SK-N-SH (cell line): ENCODE measurements around the gene DCTN3. TPM values are rescaled to one million over a fixed set of nuclear protein-coding genes. Genes with fewer than 3 reads are reported as not detected.

ENCODE experiments used
- CTCF ChIA-PET: fragments of 300-600, 350-600 bp; formaldehyde crosslinking; extraction: SDS; loops from one replicate; lab custom pipeline; 2021; lab: Yijun Ruan, JAX
- POLR2A ChIA-PET: fragments of 350-600 bp; sonication (Branson Sonifier 250); formaldehyde crosslinking; extraction: SDS; loops from one replicate; lab custom pipeline; 2020; ENCODE audit warnings: antibody characterized with exemption, inconsistent platforms; lab: Yijun Ruan, JAX
- DNase-seq: peaks from one replicate; pipeline ENCODE4 v3.0.0; 2012
- H2AFZ ChIP-seq: fragments of 200-600 bp; sonication (generic); 2 replicates; pipeline ENCODE4 v1.8.1; 2016; ENCODE audit warnings: antibody characterized with exemption, mild to moderate bottlenecking, low read depth
- H3F3A ChIP-seq: fragments of 200-600 bp; sonication (generic); replicated peaks from 2 replicates; pipeline ENCODE3; 2016; ENCODE audit warnings: antibody characterized with exemption, mild to moderate bottlenecking; ENCODE audit not compliant: insufficient read depth
- H3K27ac ChIP-seq, 2 experiments: fragments of 200-500 bp in 1 of 2; fragments of 200-600 bp in 1 of 2; sonication (Bioruptor generic) in 1 of 2; sonication (generic), shearing (Covaris generic) in 1 of 2; 2 replicates each; pipeline versions ENCODE4 v1.5.1 to v1.6.1; 2014 to 2016; ENCODE audit warnings: low read depth in 2 of 2, inconsistent platforms in 1 of 2, low read length in 1 of 2, mild to moderate bottlenecking in 1 of 2, mixed read lengths in 1 of 2
- H3K27me3 ChIP-seq: fragments of 200-600 bp; sonication (generic), shearing (Covaris generic); 2 replicates; pipeline ENCODE4 v1.6.1; 2016; ENCODE audit warnings: mixed run types; ENCODE audit not compliant: insufficient read depth
- H3K36me3 ChIP-seq, 2 experiments: fragments of 200-500 bp in 1 of 2; fragments of 200-600 bp in 1 of 2; sonication (Bioruptor generic) in 1 of 2; sonication (generic) in 1 of 2; replicated peaks in 1 of 2; 2 replicates each; pipeline versions ENCODE3 to v1.5.1; 2014 to 2016; ENCODE audit warnings: low read length in 1 of 2, mild to moderate bottlenecking in 1 of 2; ENCODE audit not compliant: insufficient read depth in 2 of 2, control insufficient read depth in 1 of 2
- H3K4me1 ChIP-seq, 2 experiments: fragments of 200-500 bp in 1 of 2; fragments of 200-600 bp in 1 of 2; sonication (Bioruptor generic) in 1 of 2; sonication (generic), shearing (Covaris generic) in 1 of 2; 2 replicates each; pipeline versions ENCODE4 v1.5.1 to v1.6.1; 2014 to 2016; ENCODE audit warnings: low read depth in 1 of 2, low read length in 1 of 2, mixed run types in 1 of 2; ENCODE audit not compliant: insufficient read depth in 2 of 2, control insufficient read depth in 1 of 2
- H3K4me2 ChIP-seq: fragments of 200-600 bp; sonication (generic), shearing (Covaris generic); 2 replicates; pipeline ENCODE4 v1.6.1; 2017; ENCODE audit warnings: mixed run types
- H3K4me3 ChIP-seq, 2 experiments: fragments of 200-500 bp in 1 of 2; fragments of 200-600 bp in 1 of 2; sonication (Bioruptor generic) in 1 of 2; sonication (generic), shearing (Covaris generic) in 1 of 2; 2 replicates each; pipeline versions ENCODE4 v1.5.1 to v1.8.1; 2014 to 2016; ENCODE audit warnings: low read depth in 2 of 2, inconsistent platforms in 1 of 2, low read length in 1 of 2, mild to moderate bottlenecking in 1 of 2, mixed read lengths in 1 of 2, moderate library complexity in 1 of 2
- H3K79me2 ChIP-seq: fragments of 200-600 bp; sonication (generic); 2 replicates; pipeline ENCODE4 v1.8.1; 2017; ENCODE audit warnings: mild to moderate bottlenecking; ENCODE audit not compliant: insufficient read depth
- H3K9ac ChIP-seq: fragments of 200-600 bp; sonication (generic); 2 replicates; pipeline ENCODE4 v1.6.1; 2017; ENCODE audit warnings: mixed run types
- H3K9me2 ChIP-seq: fragments of 200-600 bp; sonication (generic); 2 replicates; pipeline ENCODE4 v1.6.1; 2017; ENCODE audit warnings: mixed run types
- H3K9me3 ChIP-seq: fragments of 200-600 bp; sonication (generic); 2 replicates; pipeline ENCODE4 v1.6.1; 2017; ENCODE audit warnings: mixed run types, mild to moderate bottlenecking, moderate library complexity
- H4K20me1 ChIP-seq: fragments of 200-600 bp; sonication (generic); 2 replicates; pipeline ENCODE4 v1.6.1; 2017; ENCODE audit warnings: mild to moderate bottlenecking, mixed run types; ENCODE audit not compliant: insufficient read depth
- FOSL2 ChIP-seq: IDR thresholded peaks from 2 replicates; pipeline ENCODE4 v1.4.0; 2012; ENCODE audit warnings: low read depth, mild to moderate bottlenecking, moderate library complexity, borderline replicate concordance
- FOXJ3 ChIP-seq: sonication (generic); formaldehyde crosslinking; IDR thresholded peaks from 2 replicates; pipeline ENCODE4 v1.5.1; 2020; ENCODE audit warnings: mild to moderate bottlenecking, missing genetic modification reagents
- GATA2 ChIP-seq: sonication (generic); formaldehyde crosslinking; IDR thresholded peaks from 2 replicates; pipeline ENCODE4 v1.5.0; 2020; ENCODE audit warnings: mild to moderate bottlenecking, missing genetic modification reagents
- MEF2A ChIP-seq: IDR thresholded peaks from 2 replicates; pipeline ENCODE4 v1.4.0; 2012; ENCODE audit warnings: low read depth, borderline replicate concordance
- MXI1 ChIP-seq: IDR thresholded peaks from 2 replicates; pipeline ENCODE4 v1.6.1; 2012; ENCODE audit warnings: mild to moderate bottlenecking, low read depth, low read length, improper control_type of control experiment
- SIN3A ChIP-seq: IDR thresholded peaks from 2 replicates; pipeline ENCODE4 v1.6.1; 2012; ENCODE audit warnings: low read depth, mild to moderate bottlenecking, low read length, moderate library complexity, borderline replicate concordance
- SMC3 ChIP-seq: IDR thresholded peaks from 2 replicates; pipeline ENCODE4 v1.6.1; 2012; ENCODE audit warnings: low read depth, low read length, improper control_type of control experiment
- WGBS: methylation state at CpG from one replicate; pipeline ENCODE4 v1.1.6; 2017; ENCODE audit warnings: low lambda C conversion rate; 5-methylcytosine and 5-hydroxymethylcytosine counted together
- polyA plus RNA-seq, 3 experiments: library from polyadenylated mRNA; depleted of rRNA; stranded (reverse); fragments of >200 nt; gene quantifications; 2 replicates each; pipeline ENCODE4 v1.2.3, GENCODE V29; 2012
- TF ChIP-seq, protein P1 (sequence below): IDR thresholded peaks from 2 replicates; pipeline ENCODE4; 2012
- TF ChIP-seq, protein P2 (sequence below): fragments of 150-350 bp; IDR thresholded peaks from 2 replicates; pipeline ENCODE4 v1.6.1; 2016; ENCODE audit warnings: mild to moderate bottlenecking, low read depth, low read length
- TF ChIP-seq, protein P3 (sequence below): IDR thresholded peaks from 2 replicates; pipeline ENCODE4 v1.4.0; 2012; ENCODE audit warnings: low read depth, borderline replicate concordance
- TF ChIP-seq, protein P4 (sequence below): IDR thresholded peaks from 2 replicates; pipeline ENCODE4 v1.6.1; 2012; ENCODE audit warnings: mild to moderate bottlenecking, low read depth, low read length, moderate library complexity

The DCTN3 gene
- polyA plus RNA-seq, 1 of the 3 experiments (the other 2 are of a cell fraction), result 300 TPM

DNA sequence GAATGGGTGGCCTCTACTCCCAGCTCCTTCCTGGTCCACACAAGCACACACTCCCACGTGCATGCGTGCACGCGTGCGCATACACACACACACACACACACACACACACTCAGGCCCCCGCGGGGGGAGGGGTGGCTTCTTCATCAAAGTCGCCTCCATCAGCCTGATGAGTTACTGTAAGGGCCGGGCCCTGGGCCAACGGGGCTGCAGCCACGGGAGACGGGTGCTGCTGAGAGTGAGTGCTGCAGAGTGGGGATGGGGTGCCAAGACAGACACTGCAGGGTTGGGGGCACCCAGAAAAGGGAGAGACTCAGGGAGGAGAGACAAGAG is 48.8 kb downstream of the DCTN3 start:
- POLR2A ChIA-PET, result interaction anchor here (0.7 to 2.0 kb wide), 4 partner anchors 14 to 500 kb away, joined by 3 to 6 read pairs (median 3); partner anchors contain the start of gene CNTFR
- WGBS, result 42% methylated on average over 7 of the region's 12 CpGs
- H3K9me3 ChIP-seq, result no peaks in the 10 kb centered on the region
- H3K79me2 ChIP-seq, result no peaks in the 10 kb centered on the region
- peaks cover 0 to 96% of the 10 kb centered on the region in 2 experiments; a peak in 2 of 4 replicates for H3K4me1 ChIP-seq
- CTCF ChIA-PET, result interaction anchor here (0.7 to 5.9 kb wide), 10 partner anchors 8 to 168 kb away, joined by 3 to 59 read pairs (median 4); no protein-coding TSS in a partner anchor
- no peaks in the 10 kb centered on the region; the same call in 1 of the 2 replicates for H3K27me3 ChIP-seq
- DNase-seq, result no peak
- H4K20me1 ChIP-seq, result no peaks in the 10 kb centered on the region
- no peaks in the 10 kb centered on the region for H3K36me3 ChIP-seq
- no peaks in the 10 kb centered on the region for H3F3A ChIP-seq
- H3K9me2 ChIP-seq, result no peaks in the 10 kb centered on the region
- 0 out of 2 replicates have a peak, but pooled peaks have one; percentile 38 for TF ChIP-seq FOXJ3 (CRISPR knock-in tag)
- TF ChIP-seq, protein P1, sequence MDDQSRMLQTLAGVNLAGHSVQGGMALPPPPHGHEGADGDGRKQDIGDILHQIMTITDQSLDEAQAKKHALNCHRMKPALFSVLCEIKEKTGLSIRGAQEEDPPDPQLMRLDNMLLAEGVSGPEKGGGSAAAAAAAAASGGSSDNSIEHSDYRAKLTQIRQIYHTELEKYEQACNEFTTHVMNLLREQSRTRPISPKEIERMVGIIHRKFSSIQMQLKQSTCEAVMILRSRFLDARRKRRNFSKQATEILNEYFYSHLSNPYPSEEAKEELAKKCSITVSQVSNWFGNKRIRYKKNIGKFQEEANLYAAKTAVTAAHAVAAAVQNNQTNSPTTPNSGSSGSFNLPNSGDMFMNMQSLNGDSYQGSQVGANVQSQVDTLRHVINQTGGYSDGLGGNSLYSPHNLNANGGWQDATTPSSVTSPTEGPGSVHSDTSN, result no peak
- no peak for TF ChIP-seq SIN3A
- TF ChIP-seq, protein P2, sequence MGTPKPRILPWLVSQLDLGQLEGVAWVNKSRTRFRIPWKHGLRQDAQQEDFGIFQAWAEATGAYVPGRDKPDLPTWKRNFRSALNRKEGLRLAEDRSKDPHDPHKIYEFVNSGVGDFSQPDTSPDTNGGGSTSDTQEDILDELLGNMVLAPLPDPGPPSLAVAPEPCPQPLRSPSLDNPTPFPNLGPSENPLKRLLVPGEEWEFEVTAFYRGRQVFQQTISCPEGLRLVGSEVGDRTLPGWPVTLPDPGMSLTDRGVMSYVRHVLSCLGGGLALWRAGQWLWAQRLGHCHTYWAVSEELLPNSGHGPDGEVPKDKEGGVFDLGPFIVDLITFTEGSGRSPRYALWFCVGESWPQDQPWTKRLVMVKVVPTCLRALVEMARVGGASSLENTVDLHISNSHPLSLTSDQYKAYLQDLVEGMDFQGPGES, result no peak
- TF ChIP-seq GATA2 (CRISPR knock-in tag), result no peak
- TF ChIP-seq, protein P3, sequence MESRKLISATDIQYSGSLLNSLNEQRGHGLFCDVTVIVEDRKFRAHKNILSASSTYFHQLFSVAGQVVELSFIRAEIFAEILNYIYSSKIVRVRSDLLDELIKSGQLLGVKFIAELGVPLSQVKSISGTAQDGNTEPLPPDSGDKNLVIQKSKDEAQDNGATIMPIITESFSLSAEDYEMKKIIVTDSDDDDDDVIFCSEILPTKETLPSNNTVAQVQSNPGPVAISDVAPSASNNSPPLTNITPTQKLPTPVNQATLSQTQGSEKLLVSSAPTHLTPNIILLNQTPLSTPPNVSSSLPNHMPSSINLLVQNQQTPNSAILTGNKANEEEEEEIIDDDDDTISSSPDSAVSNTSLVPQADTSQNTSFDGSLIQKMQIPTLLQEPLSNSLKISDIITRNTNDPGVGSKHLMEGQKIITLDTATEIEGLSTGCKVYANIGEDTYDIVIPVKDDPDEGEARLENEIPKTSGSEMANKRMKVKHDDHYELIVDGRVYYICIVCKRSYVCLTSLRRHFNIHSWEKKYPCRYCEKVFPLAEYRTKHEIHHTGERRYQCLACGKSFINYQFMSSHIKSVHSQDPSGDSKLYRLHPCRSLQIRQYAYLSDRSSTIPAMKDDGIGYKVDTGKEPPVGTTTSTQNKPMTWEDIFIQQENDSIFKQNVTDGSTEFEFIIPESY, result no peak
- no peak for TF ChIP-seq MEF2A
- TF ChIP-seq FOSL2, result no peak
- TF ChIP-seq, protein P4, sequence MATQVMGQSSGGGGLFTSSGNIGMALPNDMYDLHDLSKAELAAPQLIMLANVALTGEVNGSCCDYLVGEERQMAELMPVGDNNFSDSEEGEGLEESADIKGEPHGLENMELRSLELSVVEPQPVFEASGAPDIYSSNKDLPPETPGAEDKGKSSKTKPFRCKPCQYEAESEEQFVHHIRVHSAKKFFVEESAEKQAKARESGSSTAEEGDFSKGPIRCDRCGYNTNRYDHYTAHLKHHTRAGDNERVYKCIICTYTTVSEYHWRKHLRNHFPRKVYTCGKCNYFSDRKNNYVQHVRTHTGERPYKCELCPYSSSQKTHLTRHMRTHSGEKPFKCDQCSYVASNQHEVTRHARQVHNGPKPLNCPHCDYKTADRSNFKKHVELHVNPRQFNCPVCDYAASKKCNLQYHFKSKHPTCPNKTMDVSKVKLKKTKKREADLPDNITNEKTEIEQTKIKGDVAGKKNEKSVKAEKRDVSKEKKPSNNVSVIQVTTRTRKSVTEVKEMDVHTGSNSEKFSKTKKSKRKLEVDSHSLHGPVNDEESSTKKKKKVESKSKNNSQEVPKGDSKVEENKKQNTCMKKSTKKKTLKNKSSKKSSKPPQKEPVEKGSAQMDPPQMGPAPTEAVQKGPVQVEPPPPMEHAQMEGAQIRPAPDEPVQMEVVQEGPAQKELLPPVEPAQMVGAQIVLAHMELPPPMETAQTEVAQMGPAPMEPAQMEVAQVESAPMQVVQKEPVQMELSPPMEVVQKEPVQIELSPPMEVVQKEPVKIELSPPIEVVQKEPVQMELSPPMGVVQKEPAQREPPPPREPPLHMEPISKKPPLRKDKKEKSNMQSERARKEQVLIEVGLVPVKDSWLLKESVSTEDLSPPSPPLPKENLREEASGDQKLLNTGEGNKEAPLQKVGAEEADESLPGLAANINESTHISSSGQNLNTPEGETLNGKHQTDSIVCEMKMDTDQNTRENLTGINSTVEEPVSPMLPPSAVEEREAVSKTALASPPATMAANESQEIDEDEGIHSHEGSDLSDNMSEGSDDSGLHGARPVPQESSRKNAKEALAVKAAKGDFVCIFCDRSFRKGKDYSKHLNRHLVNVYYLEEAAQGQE, result no peak
- no peak for TF ChIP-seq SMC3
- 0 out of 2 replicates have a peak, but pooled peaks have one; percentile 8 for TF ChIP-seq MXI1
- peak overlapping the region in 1 of 2 experiments; percentile 94; a peak in 2 of 4 replicates for H3K27ac ChIP-seq
- H2AFZ ChIP-seq, result no peak overlapping the region
- no peak overlapping the region for H3K4me3 ChIP-seq
- H3K4me2 ChIP-seq, result no peak overlapping the region
- H3K9ac ChIP-seq, result no peak overlapping the region
